ENCODE results near the gene MTMR12. TPM values are rescaled to one million over a fixed set of nuclear protein-coding genes. Genes with fewer than 3 reads are reported as not detected.

MTMR12 gene

DNA sequence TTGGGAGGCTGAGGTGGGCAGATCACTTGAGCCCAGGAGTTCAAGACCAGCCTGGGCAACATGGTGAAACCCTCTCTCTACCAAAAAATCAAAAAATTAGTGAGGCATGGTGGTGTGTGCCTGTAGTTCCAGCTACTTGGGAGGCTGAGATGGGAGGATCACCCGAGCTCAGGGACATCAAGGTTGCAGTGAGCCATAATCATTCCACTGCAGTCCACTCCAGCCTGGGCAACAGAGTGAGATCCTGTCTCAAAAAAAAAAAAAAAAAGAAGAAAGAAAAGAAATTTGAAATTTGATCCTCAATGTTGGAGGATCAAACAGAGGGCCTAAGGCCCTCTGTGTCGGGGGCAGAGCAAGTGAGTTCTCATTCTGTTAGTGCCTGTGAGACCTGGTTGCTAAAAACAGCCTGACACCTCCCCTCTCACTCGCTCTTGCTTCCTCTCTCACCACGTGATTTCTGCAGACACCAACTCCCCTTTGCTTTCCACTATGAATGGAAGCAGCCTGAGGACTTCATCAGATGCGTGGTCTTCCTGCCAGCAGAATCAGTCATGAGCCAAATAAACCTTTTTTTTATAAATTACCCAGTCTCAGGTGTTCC is 130.2 kb downstream of the MTMR12 start:
- Histone ChIP-seq H3K4me1 (ENCODE audit: control insufficient read depth in 2 of 2, insufficient read depth in 1 of 2, low read depth in 1 of 2, low read length in 2 of 2) (no peaks in the 10 kb centered on the region), H3K9me3 (replicated peaks in 1 of 2; ENCODE audit: control insufficient read depth in 2 of 2, insufficient read depth in 1 of 2, low read depth in 1 of 2, low read length in 2 of 2) (peaks cover 0 to 2% of the 10 kb centered on the region in 2 donors), H2AK5ac (ENCODE audit: low read depth, low read length) (no peak overlapping the region), H2BK12ac (ENCODE audit: low read length) (no peak overlapping the region), H4K8ac (ENCODE audit: low read depth, low read length) (no peak overlapping the region), H3K27ac (replicated peaks; ENCODE audit: low read length) (no peak overlapping the region), H3K4ac (ENCODE audit: low read length) (no peak overlapping the region), H3K27me3 (ENCODE audit: control insufficient read depth in 3 of 3, insufficient read depth in 3 of 3, low read depth in 1 of 3, low read length in 3 of 3) (no peaks in the 10 kb centered on the region), H2BK120ac (ENCODE audit: low read depth, low read length) (no peak overlapping the region), H3K4me2 (ENCODE audit: insufficient read depth, low read length, poor library complexity, severe bottlenecking) (no peak overlapping the region), H3K14ac (ENCODE audit: low read length) (no peak overlapping the region), H3K18ac (ENCODE audit: low read length) (no peak overlapping the region), H3K4me3 (ENCODE audit: low read length in 2 of 2) (no peak overlapping the region), H4K91ac (ENCODE audit: low read depth, low read length, poor library complexity) (no peak overlapping the region), H3K23ac (ENCODE audit: low read depth, low read length, poor library complexity) (no peak overlapping the region), H2AFZ (ENCODE audit: low read length) (no peak overlapping the region), H3K79me1 (ENCODE audit: low read depth, low read length) (no peaks in the 10 kb centered on the region), H2BK5ac (ENCODE audit: low read length) (no peak overlapping the region), H3K9ac (ENCODE audit: low read depth, low read length, poor library complexity) (no peak overlapping the region), H3K36me3 (replicated peaks in 1 of 2; ENCODE audit: control insufficient read depth in 2 of 2, insufficient read depth in 2 of 2, low read length in 2 of 2) (no peaks in the 10 kb centered on the region), H2BK15ac (ENCODE audit: low read length) (no peak overlapping the region)
- DNase-seq (ENCODE audit: low spot score), result no peak
- no CpG with 5 or more reads among the region's 5 CpGs for WGBS, 2 donors (ENCODE audit: extremely low coverage in 2 of 2, insufficient read length in 2 of 2, insufficient replicate concordance in 1 of 2)

Small RNAs within 50 kb of the gene (small RNA-seq; reads per million reads assigned to genes)
- gene RNU6-1079P (ENCODE audit: insufficient read depth), result not detected
- gene RNU6-378P (ENCODE audit: insufficient read depth), result not detected

All from neuronal stem cell (in vitro differentiated cells).